GM12864 (cell line): ENCODE results near the gene SCNN1A.
A peak's percentile ranks its signal among the peaks of the same experiment; 100 is the strongest.

ENCODE experiments used
- DNase-seq: peaks from one replicate; pipeline ENCODE4 v3.0.0-alpha.2; 2011; ENCODE audit warnings: low read depth
- H3K4me3 ChIP-seq: 2 replicates; pipeline ENCODE4 v1.5.1; 2011; ENCODE audit warnings: mild to moderate bottlenecking, low read depth, low read length, control low read depth
- CTCF ChIP-seq: IDR thresholded peaks from 2 replicates; pipeline ENCODE4 v1.5.1; 2011; ENCODE audit warnings: low read depth, mild to moderate bottlenecking, moderate library complexity, low read length, control low read depth, inconsistent platforms; ENCODE audit errors: missing control alignments

The SCNN1A gene

DNA sequence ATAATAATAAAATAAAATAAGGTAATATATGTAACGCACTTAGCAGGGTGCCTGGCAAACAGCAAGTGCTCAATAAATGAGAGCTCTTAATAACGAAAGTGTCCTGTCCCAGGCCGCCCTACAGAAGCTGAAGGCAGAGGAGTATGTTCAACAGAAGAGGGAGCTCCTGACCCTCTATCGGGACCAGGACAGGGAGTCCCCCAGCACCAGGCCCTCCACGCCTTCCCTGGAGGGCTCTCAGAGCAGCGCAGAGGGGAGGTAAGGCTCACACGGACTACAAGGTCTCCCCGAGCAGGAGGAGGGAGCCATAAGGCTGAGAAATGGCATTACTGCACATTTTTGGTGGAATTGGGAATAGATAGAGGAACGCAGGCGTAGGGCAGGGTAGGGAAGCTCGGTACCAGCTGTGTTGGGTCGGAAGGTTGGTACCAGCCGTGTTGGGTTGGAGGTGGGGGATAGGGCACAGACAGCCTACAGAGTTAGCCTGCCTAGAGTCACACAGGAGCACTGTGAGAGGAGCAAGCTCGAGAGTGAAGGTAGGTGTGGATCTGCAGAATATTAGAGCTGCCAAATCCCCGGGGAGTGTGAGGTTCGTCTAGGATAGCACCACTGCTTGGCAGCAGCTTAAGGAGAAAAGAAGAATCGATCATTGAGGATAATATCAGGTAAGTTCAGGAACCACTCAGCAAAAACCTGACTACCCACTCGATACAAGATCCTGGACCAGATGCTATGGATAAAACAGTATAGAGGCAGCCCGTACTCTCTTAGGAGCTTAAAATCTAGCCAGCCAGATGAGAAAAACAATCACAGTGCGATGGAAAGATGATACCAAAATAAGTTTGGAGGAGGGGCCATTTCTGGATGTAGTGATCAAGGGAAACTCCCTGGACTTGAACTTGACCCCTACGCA is 48.8 kb downstream of the SCNN1A start:
- H3K4me3 ChIP-seq, result no peak overlapping the region
- peak; percentile 43 for TF ChIP-seq CTCF
- DNase-seq, result no peak

- no peak for TF ChIP-seq CTCF
- DNase-seq, result no peak
- H3K4me3 ChIP-seq, result no peak overlapping the region
Observed at GRCh38 chr12:6324936-6325750, 50.2 kb downstream of the SCNN1A start.

DNA sequence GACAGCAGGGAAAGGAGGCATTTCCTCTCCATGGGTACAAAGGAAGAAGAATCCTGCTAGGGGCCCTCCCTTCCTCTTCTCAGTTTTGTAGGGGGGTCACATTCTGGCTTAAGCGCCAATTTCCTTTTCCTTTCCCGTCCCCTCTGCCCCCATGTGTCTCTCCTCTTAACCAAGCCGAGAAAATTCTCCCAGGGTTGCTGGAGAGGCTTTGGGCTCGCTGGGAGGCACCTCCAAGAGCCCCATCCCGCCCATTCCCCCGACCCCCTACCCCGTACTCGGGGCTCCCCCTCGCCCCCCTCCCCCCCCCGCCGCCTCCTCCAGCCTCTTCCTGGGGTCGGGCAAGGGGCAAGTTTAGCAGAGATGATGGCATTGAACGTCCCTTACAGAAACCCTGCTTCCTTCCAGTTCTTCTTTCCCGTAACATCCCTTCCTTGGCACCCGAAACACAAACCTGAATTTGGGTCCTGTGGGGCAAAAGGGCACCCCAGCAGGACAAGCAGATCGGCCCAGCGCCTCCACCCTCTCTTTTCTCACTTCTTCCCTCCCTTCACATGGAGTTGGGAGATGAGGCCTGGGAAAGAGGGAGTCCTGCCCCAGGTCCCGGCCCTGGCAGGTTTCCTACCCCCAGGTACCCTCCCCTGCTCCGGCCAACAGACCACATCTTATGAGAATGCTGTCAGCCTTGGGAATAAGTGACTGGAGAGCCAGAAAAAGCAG is 51.2 kb downstream of the SCNN1A start:
- DNase-seq, result no peak
- TF ChIP-seq CTCF, result no peak
- H3K4me3 ChIP-seq, result no peak overlapping the region

DNA sequence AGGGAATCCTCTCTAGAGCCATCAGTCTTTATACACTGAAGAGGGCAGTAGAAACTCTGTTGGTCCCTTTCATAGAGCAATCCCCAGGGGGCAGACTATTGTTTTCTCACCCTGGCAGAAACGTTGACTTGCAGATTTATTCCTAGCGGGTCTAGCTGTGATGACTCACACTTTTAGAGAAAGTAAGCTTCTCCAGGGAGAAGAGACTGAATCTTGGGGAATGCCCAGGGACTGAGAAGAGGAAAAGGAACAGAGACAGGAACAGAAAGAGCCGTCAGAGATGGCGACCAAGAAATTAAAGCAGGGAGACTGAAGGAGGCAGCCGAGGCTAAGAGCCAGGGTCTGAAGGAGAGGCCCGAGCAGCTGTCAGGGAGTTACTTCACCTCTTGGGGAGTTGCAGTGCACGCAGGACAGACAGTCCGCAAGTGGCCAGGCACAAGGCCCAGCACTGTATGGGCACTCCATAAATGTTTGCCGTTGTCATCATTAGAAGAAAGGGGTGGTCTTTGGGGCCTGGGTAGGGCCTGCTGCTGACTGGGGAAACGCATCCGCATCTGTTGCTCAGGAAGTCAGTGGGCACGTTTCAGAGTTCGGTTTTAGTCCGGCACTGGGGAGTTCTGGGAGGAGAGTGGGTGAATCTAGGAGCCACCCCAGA is 51.9 kb downstream of the SCNN1A start:
- DNase-seq, result no peak
- TF ChIP-seq CTCF, result peak; percentile 45
- no peak overlapping the region for H3K4me3 ChIP-seq

GRCh38 chr12:6322969-6323339 is 52.4 kb downstream of the SCNN1A start:
- DNase-seq, result no peak
- no peak for TF ChIP-seq CTCF
- H3K4me3 ChIP-seq, result no peak overlapping the region

DNA sequence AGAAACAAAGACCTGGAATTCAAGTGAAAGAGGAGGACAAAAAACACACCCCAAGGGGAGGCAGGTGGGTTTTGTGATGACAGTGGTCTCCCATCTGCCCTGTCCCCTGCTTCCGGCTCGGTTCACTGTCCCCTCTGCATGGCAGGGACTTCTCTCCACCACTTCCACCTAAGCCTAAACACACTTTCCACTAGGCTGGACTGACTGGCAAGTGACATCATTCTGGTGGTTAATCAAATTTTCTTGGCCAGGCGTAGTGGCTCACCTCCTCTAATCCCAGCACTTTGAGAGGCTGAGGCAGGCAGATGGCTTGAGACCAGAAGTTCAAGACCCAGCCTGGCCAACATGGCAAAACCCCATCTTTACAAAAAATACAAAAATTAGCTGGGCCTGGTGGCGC is 53.0 kb downstream of the SCNN1A start:
- no peak for TF ChIP-seq CTCF
- no peak overlapping the region for H3K4me3 ChIP-seq
- DNase-seq, result no peak
